SIG-M5 treated with dmso at 0.1 percent for 504 hours (cell line): ENCODE results near the gene PRRT3.

ENCODE experiments used
- DNase-seq: peaks from one replicate; lab custom pipeline; 2025; ENCODE audit not compliant: unreplicated experiment; lab: John Stamatoyannopoulos, UW

PRRT3 gene

DNA sequence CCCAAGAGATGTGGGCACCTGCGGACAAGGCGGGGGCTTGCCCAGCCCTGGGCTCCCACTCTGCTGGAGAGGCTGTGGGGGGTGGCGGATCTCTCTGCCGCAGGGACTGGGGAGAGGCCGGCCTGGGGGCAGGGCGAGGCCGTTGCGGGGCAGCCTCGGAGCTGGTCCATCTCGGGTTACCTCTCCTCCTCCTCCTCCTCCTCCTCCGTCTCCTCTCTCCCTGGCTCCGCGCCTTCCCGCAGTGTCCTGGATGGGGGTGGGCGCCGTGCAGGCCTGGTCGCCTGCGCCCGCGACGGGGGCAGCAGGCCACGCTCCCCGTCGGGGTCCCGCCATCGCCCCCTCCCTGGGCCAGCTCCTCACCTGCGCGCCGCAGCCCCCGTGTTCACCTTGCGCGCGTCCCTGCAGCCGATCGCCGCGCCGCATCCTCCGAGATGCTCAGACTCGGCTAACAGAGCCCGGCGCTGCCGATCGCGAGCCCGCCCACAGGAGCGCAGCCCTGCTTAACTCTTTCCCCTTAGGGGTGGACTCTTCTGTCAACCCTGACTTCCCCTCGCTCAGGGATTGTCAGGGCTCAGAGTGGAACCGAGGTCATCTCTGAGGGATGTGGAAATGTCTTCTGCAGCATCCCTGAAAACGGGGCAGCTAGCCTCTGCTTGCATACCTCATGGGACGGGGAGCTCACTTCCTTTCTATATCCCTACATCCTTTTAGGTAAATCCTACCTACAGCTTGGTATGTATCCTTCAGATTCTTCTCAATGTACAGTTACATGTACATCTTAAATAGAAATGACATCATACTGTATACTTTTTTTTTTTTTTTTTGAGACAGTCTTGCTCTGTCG, at the start of gene PRRT3:
Gene PRRT3 (minus strand): TSS at position 447 of the 844 bp plus-strand sequence. CDS start 2,293 bp downstream, outside the sequence.
- DNase-seq, result peak; percentile 61

DNA sequence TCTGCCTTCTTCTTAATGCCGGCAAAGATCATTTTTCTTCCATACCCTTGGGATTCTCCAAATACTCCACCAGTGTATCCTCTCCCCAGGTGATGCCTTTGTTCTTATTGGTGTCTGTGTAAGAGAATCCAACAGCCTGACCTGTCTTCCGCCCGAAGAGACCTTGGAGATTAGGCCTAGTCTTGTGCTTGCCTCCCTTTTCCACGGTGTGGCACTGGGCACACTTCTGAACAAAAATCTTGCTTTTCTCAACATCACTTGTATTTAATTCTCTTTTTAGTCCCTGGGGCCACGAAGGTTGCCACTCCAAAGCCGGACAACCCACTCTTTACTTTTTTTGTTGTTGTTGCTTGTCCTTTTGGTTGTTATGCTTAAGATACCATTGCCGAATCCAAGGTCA, 48.5 kb upstream of the PRRT3 start:
- DNase-seq, result no peak

DNA sequence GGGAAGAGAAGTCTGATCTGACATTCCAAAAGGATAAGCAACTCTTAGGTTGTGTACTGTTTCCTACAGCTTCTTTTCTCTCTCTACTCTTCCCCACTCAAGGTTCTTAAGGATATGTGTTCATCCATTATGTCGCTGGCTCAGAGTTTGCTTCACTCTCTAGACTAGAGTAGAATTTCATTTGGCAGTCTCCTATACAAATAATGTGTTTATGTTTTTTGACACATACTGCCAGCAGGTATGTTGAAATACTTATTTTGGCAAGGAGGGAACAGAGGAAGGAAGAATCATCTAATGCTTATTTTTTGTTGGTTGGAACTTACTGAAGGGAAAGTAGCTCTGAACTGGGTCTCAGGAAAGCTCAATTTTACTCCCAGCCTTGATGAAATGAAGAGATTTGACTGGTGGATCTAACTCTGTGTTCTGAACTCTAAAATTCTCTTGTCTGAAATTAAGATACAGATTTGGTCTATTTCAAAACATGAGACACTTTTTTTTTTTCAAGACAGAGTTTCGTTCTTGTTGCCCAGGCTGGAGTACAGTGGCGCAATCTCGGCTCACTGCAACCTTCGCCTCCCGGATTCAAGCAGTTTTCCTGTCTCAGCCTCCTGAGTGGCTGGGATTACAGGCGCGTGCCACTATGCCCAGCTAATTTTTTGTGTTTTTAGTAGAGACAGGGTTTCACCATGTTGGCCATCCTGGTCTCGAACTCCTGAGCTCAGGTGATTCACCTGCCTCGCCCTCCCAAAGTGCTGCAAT, 42.1 kb upstream of the PRRT3 start:
- DNase-seq, result no peak

DNA sequence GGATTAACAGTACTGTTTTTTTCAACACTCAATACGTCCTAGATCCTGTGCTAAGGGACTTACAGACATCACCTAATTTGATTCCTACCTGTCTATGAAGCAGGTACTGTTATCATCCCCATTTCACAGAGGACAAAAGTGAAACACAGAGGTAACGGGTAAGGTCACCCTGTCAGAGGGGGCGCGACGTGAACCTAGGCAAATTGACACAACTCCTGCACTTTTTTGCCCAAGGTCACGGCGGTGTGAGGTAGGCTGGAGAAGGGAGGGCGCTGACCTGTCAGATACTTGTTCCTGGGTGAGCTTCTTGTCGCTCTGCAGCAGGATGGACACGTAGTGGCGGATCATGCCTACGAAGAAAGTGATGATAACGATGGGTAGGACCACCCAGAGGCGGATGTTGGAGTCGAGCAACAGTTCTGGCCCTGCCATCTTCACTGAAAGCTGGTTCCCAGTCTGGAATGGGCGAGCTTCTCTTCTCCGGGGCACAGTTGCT, 34.1 kb upstream of the PRRT3 start:
- DNase-seq, result no peak

DNA sequence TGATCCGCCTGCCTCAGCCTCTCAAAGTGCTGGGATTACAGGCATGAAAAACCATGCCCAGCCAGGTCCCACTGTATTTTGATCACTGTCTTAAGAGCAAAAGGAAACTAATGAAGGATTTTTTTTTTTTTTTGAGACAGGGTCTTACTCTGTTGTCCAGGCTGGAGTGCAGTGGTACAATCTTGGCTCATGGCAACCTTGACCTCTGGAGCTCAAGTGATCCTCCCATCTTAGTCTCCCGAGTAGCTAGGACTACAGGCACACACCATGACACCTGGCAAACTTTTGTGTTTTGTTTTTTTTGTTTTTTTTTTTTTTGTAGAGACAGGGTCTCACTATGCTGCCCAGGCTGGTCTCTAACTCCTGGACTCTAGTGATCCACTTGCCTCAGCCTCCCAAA, 28.0 kb upstream of the PRRT3 start:
- no peak for DNase-seq

DNA sequence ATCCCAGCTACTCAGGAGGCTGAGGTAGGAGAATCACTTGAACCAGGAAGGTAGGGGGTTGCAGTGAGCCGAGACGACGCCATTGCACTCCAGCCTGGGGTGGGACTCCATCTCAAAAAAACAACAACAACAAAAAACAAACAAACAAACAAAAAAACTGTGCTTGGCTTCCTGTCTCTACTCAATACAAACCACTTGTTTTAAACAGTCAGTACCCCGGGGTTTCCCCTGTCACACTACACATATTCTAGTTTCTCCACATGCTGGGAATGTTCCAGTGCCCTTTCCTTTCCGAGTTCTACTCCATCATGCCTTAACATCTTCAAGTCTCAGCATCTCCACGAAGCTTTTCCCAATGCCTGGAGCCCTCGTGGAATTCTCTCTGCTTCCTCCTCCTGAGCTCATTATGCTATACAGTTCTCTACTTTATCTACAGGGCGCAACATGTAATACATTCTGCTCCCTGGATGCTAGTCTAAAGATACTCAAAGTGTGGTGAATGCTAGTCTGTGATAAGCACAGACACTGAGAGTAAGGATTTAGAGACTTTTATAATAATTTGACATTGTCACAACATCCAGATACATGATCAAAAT, 26.6 kb upstream of the PRRT3 start:
- DNase-seq, result no peak

DNA sequence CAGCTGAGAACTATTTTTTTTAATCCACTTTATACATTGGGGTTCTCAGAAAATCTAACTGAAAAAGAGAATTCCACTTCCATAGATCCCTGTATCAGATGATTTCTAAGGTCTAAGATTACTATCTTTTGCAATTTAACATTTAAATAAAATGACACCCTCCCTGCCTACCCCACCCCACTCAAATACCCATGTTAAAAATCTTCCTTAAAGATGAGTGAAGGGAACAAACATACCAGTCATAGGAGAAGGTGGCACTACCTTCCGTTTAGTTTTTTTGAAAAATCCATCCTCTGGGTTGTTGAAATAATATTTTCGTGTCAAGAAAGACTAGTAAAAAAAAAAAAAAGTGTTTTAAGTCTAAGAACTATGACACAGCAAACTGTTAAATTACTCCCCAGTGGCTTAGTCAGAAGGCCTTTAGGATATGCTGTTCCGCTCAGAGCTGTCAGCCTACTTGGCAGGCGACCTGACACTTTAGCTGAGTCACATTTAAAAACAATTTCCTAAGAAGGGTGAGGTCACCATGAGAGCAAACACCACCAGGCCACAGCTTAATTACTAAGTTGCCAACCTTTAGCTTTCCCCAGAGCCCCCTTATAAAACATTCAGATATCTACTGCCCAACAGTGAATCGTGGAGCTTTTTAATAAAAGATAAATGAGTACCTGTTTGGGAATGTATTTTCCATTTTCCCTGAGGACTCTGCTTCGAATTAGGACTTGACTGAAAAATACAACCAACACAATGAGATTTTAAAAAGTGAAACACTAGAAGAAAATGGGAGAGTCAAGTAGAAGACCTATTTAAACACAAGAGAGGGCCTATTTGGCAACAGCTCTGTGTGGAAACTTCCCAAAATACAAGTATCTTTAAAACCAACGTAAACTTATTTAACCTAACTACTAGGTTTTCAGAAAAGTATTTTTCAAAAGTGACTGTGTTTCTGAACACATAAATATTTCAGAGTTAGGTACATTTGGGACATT, 24.8 kb upstream of the PRRT3 start:
- peak; percentile 99 for DNase-seq

DNA sequence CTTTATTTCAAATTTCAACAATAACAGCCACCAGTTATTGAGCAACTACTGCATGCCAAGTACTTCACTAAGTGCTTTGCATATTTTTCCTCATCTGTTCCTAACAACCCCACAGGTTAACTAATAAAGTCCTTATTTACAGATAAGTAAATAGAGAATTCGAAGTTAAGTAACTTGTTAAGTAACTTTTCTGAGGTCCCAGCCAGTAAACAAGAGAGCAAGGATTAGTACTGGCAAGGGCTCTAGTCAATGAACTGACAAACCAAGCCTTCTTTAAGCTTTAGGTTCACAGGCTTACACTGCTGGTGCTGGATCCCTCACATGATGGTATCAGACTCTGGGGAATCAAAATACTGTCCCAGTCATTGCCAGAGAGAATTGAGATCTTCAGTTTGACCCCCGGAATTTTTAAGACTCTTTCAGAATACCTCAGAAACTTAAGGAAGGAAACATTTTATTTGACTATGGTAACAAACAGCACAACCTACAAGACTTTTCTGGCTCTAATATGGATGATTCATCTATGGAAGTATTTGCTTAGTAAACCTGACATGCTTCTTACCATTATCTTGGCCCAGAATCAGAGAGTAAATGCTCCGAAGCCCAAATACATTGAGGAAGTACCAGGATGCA, 17.9 kb upstream of the PRRT3 start:
- peak; percentile 60 for DNase-seq

DNA sequence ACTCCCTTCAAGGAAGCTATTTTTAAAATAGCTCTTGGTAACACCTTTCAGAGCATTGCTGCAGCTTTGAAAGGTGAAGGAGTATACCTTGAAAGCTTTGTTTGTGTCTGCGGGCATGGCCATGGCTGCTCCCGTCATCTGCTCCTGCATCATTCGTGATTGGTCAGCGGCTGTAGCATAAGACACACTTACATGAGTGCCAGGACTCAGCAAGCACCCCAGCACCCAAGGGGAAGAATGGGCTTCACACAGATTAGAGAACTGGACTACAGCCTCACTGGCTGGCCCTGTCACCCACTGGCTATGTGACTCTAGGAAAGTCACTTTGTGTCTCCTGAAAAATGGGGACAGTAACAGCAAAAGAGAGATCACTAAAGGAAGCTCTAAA, 17.4 kb upstream of the PRRT3 start:
- no peak for DNase-seq

DNA sequence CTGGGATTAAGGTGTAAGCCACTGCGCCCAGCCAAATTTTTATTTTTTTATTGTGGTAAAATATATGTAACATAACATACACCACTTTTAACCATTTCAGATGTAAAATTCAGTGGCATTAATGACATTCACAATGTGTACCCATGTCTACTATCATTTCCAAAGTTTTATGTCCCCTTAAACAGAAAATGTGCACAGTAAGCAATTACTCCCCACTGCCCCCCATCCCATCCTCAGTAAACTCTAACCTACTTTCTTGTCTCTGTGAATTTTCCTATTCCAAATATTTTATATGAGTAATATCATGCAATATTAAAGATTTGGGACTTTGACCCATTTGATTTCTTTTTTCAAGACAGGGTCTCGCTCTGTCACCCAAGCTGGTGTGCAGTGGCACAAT, 14.6 kb upstream of the PRRT3 start:
- DNase-seq, result no peak

DNA sequence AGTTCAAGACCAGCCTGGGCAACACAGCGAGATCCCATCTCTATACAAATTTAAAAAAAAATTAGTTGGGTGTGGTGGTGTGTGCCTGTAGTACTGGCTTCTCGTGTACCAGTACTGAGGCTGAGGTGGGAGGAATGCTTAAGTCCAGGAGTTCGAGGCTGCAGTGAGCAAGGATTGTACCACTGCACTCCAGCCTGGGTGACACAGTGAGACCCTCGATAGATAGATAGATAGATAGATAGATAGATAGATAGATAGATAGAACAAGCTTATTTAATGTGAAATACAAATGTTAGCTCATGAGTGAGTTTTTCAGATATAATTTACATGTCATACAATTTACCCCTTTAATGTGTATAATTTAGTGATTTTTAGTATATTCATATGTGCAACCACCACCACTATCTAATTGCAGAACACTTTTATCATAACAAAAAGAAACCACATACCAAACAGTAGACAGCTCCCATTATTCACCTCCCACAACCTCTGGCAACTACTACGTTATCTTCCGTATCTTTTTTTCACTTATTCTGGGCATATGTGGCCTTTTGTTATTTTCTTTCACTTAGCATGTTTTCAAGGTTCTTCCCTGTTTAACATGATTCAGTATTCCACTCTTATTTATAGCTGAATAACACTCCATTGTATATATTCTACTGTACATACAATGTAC, 13.1 kb upstream of the PRRT3 start:
- DNase-seq, result no peak

DNA sequence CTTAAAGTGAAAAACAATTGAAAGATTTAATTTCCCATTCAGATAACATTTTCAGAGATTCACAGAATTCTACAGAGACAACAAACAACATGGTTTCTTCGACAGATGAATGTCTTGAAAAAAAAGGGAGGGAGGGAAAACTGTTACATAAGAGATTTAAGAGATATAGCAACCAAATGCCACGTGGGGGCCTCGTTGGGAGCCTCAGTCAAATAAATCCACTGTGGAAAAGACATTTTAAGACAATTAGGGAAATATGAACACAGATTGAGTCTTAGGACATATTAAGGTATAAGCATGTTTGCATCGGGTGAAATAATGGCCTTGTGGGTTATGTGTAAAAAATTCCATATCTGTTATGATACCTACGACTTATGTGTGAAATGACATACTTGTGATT, 5.0 kb upstream of the PRRT3 start:
- DNase-seq, result no peak

DNA sequence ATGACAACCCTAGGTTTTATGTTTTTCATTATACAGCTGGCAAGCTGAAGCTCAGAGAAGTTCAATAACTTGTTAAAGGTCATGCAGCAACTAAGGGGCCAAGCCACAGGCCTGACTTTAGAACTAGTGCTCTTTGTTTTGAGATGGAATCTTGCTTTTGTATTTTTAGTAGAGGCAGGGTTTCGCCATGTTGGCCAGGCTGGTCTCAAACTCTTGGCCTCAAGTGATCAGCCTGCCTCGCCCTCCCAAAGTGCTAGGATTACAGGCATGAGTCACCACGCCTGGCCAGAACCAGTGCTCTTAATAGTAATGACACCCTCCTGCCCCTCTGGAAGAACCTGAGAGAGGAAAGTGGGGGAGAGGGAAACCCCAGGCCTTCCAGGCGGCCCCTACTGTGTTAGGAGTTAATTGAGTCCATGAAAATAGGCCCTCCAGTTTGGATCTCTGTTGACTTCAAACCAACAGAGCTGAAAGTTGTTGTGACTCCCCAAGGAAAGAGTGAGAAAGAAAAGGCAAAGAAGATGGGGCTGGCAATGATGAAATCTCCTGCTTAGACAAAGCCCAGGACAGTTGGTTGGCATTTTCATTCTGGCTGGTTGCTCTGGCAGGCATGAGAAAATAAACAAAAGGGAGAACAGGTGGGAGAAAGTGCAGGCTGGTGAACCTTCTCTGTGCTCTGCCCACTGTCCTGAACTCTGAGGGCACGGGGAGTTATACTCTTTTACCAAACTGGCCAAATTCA, 3.6 kb upstream of the PRRT3 start:
- no peak for DNase-seq

DNA sequence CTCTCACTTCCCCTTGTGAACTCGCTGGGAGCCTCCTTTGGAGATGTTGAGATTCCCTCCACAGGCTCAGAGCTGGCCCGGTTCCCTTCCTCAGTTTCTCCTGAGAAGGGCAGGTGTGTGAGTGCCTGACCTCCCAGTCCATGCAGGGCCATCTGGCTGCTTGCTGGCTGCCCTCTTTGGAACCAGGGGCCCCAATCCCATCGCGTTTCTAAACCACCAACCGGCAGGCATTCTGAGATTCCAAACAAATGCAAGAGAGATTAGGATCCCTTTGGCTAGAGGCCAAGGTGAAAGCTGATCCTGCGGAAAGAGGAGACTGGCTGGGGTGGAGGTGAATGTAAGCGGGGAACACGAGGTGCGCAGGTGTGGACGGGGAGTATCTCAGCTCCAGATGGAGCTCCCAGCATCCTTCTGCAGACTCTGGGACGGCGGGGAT, 2.9 kb upstream of the PRRT3 start:
- DNase-seq, result no peak

DNA sequence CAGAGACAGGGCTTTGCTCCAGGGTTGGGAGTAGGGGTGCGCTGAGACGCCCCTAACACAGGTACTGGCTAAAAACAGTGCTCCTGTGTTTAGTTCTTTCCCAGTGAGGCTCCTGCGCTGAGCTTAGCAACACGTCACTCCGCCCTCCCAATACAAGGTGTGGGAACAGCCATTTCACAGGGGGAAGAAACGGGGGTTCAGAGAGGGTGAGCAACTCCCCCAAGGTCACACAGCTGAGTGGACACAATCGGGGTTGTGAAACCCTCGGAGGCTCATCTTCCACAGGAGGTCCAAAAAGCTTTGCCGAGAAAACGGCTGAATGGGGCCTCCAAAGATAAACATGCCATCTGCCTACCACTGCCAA, 628 bp downstream of the PRRT3 start:
- DNase-seq, result no peak

DNA sequence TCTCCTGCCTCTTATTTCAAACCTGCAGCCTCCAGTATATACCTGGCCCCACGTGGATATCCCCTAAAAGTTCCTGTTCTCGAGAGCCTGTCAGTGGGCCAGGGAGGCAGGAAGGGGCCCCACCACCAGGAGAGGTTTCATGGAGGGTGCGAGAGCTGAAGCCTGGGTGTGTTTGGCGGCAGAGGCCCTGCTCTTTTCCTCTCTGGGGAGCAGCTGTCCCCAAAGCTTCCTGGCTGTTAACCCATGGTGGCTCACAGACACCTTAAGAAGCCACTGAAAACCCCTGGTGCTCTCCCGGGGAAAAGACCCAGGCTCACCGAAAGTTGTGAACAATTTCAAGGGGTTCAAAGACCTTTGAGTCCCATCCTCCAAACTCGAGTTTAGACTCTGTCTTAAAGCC, 1.1 kb downstream of the PRRT3 start:
- DNase-seq, result no peak

DNA sequence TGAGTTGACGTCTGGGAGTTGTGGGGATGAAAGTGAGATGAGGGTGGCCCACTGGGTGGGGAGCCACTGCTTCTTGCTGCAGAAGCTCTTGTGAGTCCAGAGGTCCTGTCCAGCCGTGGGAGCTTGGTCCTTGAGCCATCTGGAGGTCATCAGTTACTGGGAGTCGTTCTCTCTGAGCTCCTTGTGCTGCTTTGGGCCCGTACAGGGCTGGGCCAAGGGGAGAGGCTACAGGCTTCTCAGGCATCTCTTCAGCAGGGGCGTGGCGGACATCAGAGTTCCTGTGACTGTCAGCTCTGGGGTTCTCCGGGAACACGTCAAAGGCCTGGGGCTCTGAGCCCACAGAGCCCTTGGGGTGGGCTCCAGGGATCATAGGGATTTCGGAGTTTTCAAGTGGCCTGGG, 2.6 kb downstream of the PRRT3 start:
- DNase-seq, result no peak

DNA sequence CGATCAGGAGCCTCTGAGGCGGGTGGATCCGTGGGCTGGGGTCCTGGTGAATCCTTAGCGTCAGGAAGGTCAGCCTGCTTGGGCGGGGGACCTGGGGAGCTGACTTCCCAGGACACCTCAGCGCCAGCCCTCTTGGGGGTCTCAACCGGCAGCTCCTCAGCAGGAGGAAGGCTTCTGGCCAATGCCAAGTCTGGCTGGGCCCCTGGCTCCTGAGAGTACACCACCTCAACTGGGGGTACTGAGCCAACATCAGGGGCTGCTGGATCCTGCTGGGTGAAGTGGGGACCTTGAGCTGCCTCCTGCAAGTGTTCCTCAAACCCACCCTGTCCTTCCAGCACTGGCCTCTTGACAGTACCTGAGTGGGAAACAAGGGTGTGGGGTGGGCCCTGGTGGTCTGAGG, 3.1 kb downstream of the PRRT3 start:
- DNase-seq, result no peak

DNA sequence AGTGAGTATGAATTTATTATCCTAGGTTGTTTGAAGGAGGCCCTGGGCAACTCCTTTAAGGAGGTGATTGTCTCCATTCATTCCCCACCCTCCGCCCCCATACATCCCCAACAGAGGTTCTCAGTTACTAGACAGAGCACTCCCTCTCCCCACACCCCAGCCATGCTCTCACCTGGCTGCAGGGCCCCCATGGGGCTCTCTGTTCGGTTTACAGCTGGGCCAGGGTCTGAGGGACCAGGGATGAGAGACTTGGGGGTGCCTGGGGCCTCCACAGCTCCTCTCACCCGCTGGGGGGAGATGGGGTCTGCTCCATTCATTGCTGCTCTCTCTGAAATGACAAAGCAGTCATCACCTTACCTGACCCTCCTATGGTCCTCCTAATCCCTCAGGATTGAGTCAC, 3.6 kb downstream of the PRRT3 start:
- DNase-seq, result no peak
